ENCODE measurements around the gene ALKBH8. TPM values are rescaled to one million over a fixed set of nuclear protein-coding genes. Genes with fewer than 3 reads are reported as not detected.
"Not testable (repeated sequence)": the region's sequence is repeated elsewhere in the genome, so short reads cannot be mapped to it uniquely, and the experiment has no call there.

Gene ALKBH8
- total RNA-seq, 1 donor from 2014 or later, result 11.9 TPM

DNA sequence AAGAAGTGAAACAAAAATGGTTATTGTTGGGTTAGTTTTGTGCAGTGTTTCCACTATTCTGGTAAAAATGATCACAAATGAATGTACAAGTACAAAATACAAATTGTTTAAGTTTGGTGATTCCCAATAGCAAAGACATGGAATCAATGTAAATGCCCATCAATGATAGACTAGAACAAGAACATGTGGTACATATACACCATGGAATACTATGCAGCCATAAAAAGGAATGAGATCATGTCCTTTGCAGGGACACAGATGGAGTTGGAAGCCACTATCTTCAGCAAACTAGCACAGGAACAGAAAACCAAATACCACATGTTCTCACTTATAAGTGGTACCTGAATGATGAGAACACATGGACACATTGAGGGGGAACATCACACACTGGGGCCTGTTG, 28.4 kb downstream of the ALKBH8 start:
- intact Hi-C loops (cut with micrococcal nuclease); H3K9me3 Mint-ChIP-seq; H3K4me1 Mint-ChIP-seq (ENCODE audit: low read depth); H3K27me3 Mint-ChIP-seq (ENCODE audit: low read depth); H3K27ac Mint-ChIP-seq; H3K4me3 Mint-ChIP-seq (ENCODE audit: low read depth); DNase-seq (ENCODE audit: low spot score): not testable (repeated sequence)
- H3K36me3 Mint-ChIP-seq (ENCODE audit: low read depth), result peaks cover 27% of the 10 kb centered on the region

GRCh38 chr11:107526197-107526596, 39.3 kb downstream of the ALKBH8 start:
- H3K4me3 Mint-ChIP-seq (ENCODE audit: low read depth), result no peak overlapping the region
- no peaks in the 10 kb centered on the region for H3K9me3 Mint-ChIP-seq
- intact Hi-C loops (cut with micrococcal nuclease), result no loop called here
- H3K4me1 Mint-ChIP-seq (ENCODE audit: low read depth), result no peaks in the 10 kb centered on the region
- peaks cover 12% of the 10 kb centered on the region for H3K36me3 Mint-ChIP-seq (ENCODE audit: low read depth)
- DNase-seq (ENCODE audit: low spot score), result no peak
- no peak overlapping the region for H3K27ac Mint-ChIP-seq
- no peaks in the 10 kb centered on the region for H3K27me3 Mint-ChIP-seq (ENCODE audit: low read depth)

- Mint-ChIP-seq H3K4me3 (ENCODE audit: low read depth) (no peak overlapping the region), H3K27ac (no peak overlapping the region), H3K27me3 (ENCODE audit: low read depth) (no peaks in the 10 kb centered on the region), H3K36me3 (ENCODE audit: low read depth) (peaks cover 21% of the 10 kb centered on the region), H3K9me3 (no peaks in the 10 kb centered on the region), H3K4me1 (ENCODE audit: low read depth) (no peaks in the 10 kb centered on the region)
- DNase-seq (ENCODE audit: low spot score), result no peak
- intact Hi-C loops (cut with micrococcal nuclease), result no loop called here
These were observed 56.7 kb downstream of the ALKBH8 start for GRCh38 chr11:107508858-107509244.

DNA sequence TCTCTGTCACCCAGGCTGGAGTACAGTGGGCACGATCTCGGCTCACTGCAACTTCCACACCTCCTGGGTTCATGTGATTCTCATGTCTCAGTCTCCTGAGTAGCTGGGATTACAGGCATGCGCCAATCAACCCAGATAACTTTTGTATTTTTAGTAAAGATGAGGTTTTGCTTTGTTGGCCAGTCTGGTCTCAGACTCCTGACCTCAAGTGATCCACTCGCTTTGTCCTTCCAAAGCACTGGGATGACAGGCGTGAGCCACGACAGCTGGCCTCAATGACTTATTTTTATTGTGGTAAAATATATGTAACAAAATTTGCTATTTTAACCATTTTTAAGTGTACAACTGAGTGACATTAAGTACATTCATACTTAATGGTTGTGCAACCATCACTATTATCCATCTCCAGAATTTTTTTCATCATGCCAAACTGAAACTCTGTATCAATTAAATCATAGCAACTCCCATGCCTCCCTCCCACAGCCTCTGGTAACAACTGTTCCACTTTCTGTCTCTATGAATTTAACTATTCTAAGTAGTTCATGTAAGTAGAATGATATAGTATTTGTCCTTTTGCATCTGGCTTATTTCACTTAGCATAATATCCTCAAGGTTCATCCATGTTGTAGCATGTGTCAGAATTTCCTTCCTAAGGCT, 57.2 kb downstream of the ALKBH8 start:
- H3K27ac Mint-ChIP-seq, result no peak overlapping the region
- no peak overlapping the region for H3K4me3 Mint-ChIP-seq (ENCODE audit: low read depth)
- no peaks in the 10 kb centered on the region for H3K9me3 Mint-ChIP-seq
- peaks cover 26% of the 10 kb centered on the region for H3K36me3 Mint-ChIP-seq (ENCODE audit: low read depth)
- no peaks in the 10 kb centered on the region for H3K27me3 Mint-ChIP-seq (ENCODE audit: low read depth)
- no peaks in the 10 kb centered on the region for H3K4me1 Mint-ChIP-seq (ENCODE audit: low read depth)
- intact Hi-C loops (cut with micrococcal nuclease), result no loop called here
- DNase-seq (ENCODE audit: low spot score), result no peak

GRCh38 chr11:107505647-107506225, 59.8 kb downstream of the ALKBH8 start:
- DNase-seq (ENCODE audit: low spot score), result no peak
- intact Hi-C loops (cut with micrococcal nuclease), result no loop called here
- Mint-ChIP-seq H3K4me1 (ENCODE audit: low read depth) (no peaks in the 10 kb centered on the region), H3K9me3 (peaks cover 15% of the 10 kb centered on the region), H3K36me3 (ENCODE audit: low read depth) (peaks cover 45% of the 10 kb centered on the region), H3K27me3 (ENCODE audit: low read depth) (no peaks in the 10 kb centered on the region), H3K27ac (no peak overlapping the region), H3K4me3 (ENCODE audit: low read depth) (no peak overlapping the region)

- H3K27me3 Mint-ChIP-seq (ENCODE audit: low read depth), result no peaks in the 10 kb centered on the region
- peaks cover 45% of the 10 kb centered on the region for H3K36me3 Mint-ChIP-seq (ENCODE audit: low read depth)
- H3K9me3 Mint-ChIP-seq, result peaks cover 15% of the 10 kb centered on the region
- no peak overlapping the region for H3K4me3 Mint-ChIP-seq (ENCODE audit: low read depth)
- H3K4me1 Mint-ChIP-seq (ENCODE audit: low read depth), result no peaks in the 10 kb centered on the region
- intact Hi-C loops (cut with micrococcal nuclease), result no loop called here
- H3K27ac Mint-ChIP-seq, result no peak overlapping the region
- DNase-seq (ENCODE audit: low spot score), result no peak
These were observed 60.6 kb downstream of the ALKBH8 start for GRCh38 chr11:107504981-107505380.

DNA sequence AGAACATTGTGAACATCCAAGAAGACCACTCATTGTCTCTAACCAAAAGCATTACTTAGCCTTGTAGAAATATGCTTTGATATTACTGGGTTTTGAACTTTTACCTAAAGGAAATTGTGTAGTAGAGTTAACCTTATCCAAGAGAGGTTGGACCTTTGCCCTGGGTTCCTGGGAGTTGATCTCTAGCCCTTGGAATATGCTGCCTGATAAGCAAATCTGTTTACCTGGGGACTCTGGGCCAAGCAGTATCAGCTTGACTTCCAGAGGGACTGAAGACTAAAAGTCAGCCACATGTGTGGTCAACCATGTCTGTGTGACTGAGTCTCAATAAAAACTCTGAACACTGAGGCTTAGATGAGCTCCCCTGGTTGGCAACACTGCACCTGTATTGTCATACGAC, 63.8 kb downstream of the ALKBH8 start:
- peaks cover 45% of the 10 kb centered on the region for H3K36me3 Mint-ChIP-seq (ENCODE audit: low read depth)

GRCh38 chr11:107497371-107497770, 68.2 kb downstream of the ALKBH8 start:
- H3K27ac Mint-ChIP-seq; intact Hi-C loops (cut with micrococcal nuclease); H3K4me1 Mint-ChIP-seq (ENCODE audit: low read depth); H3K9me3 Mint-ChIP-seq; H3K27me3 Mint-ChIP-seq (ENCODE audit: low read depth); H3K4me3 Mint-ChIP-seq (ENCODE audit: low read depth); DNase-seq (ENCODE audit: low spot score): not testable (repeated sequence)
- peaks cover 14% of the 10 kb centered on the region for H3K36me3 Mint-ChIP-seq (ENCODE audit: low read depth)

More for the DNA sequence above, 63.8 kb downstream of the ALKBH8 start:
- Mint-ChIP-seq H3K4me3 (ENCODE audit: low read depth) (no peak overlapping the region), H3K4me1 (ENCODE audit: low read depth) (no peaks in the 10 kb centered on the region), H3K27ac (no peak overlapping the region), H3K9me3 (peaks cover 15% of the 10 kb centered on the region), H3K27me3 (ENCODE audit: low read depth) (no peaks in the 10 kb centered on the region)
- intact Hi-C loops (cut with micrococcal nuclease), result no loop called here
- no peak for DNase-seq (ENCODE audit: low spot score)

GRCh38 chr11:107496011-107496410, 69.5 kb downstream of the ALKBH8 start:
- DNase-seq (ENCODE audit: low spot score), result no peak
- Mint-ChIP-seq H3K27me3 (ENCODE audit: low read depth) (no peaks in the 10 kb centered on the region), H3K27ac (no peak overlapping the region), H3K36me3 (ENCODE audit: low read depth) (peaks cover 3% of the 10 kb centered on the region), H3K9me3 (no peaks in the 10 kb centered on the region), H3K4me3 (ENCODE audit: low read depth) (no peak overlapping the region), H3K4me1 (ENCODE audit: low read depth) (no peaks in the 10 kb centered on the region)
- intact Hi-C loops (cut with micrococcal nuclease), result no loop called here

GRCh38 chr11:107494055-107494454, 71.5 kb downstream of the ALKBH8 start:
- no peak overlapping the region for H3K27ac Mint-ChIP-seq
- intact Hi-C loops (cut with micrococcal nuclease), result no loop called here
- H3K4me3 Mint-ChIP-seq (ENCODE audit: low read depth), result no peak overlapping the region
- H3K9me3 Mint-ChIP-seq, result no peaks in the 10 kb centered on the region
- no peaks in the 10 kb centered on the region for H3K4me1 Mint-ChIP-seq (ENCODE audit: low read depth)
- DNase-seq (ENCODE audit: low spot score), result no peak
- H3K27me3 Mint-ChIP-seq (ENCODE audit: low read depth), result no peaks in the 10 kb centered on the region
- no peaks in the 10 kb centered on the region for H3K36me3 Mint-ChIP-seq (ENCODE audit: low read depth)

- no peaks in the 10 kb centered on the region for H3K9me3 Mint-ChIP-seq
- H3K27ac Mint-ChIP-seq, result no peak overlapping the region
- intact Hi-C loops (cut with micrococcal nuclease), result no loop called here
- peaks cover 3% of the 10 kb centered on the region for H3K27me3 Mint-ChIP-seq (ENCODE audit: low read depth)
- no peak overlapping the region for H3K4me3 Mint-ChIP-seq (ENCODE audit: low read depth)
- DNase-seq (ENCODE audit: low spot score), result no peak
- no peaks in the 10 kb centered on the region for H3K4me1 Mint-ChIP-seq (ENCODE audit: low read depth)
- H3K36me3 Mint-ChIP-seq (ENCODE audit: low read depth), result no peaks in the 10 kb centered on the region
These were observed 72.4 kb downstream of the ALKBH8 start for GRCh38 chr11:107493117-107493516.

DNA sequence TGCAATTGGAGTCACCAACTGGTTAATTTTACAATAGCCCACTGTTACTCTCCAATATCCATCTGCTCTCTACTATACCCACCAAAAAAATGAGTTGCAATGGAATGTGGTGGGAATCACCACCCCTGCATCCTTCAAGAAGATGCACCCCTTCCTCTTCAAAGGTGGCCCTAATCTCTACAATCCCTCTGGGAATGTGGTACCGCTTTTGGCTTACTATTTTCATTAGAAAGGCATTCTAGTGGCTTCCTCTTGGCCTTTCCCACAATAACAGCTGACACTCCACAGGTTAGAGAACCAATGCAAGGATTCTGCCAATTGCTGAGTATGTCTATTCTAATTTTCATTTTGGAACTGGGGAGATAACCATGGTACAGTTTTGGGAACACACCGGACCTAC, 74.7 kb downstream of the ALKBH8 start:
- H3K27ac Mint-ChIP-seq, result no peak overlapping the region
- H3K4me1 Mint-ChIP-seq (ENCODE audit: low read depth), result no peaks in the 10 kb centered on the region
- intact Hi-C loops (cut with micrococcal nuclease), result no loop called here
- H3K36me3 Mint-ChIP-seq (ENCODE audit: low read depth), result no peaks in the 10 kb centered on the region
- no peaks in the 10 kb centered on the region for H3K9me3 Mint-ChIP-seq
- H3K4me3 Mint-ChIP-seq (ENCODE audit: low read depth), result no peak overlapping the region
- no peak for DNase-seq (ENCODE audit: low spot score)
- H3K27me3 Mint-ChIP-seq (ENCODE audit: low read depth), result peaks cover 3% of the 10 kb centered on the region

- Mint-ChIP-seq H3K36me3 (ENCODE audit: low read depth) (no peaks in the 10 kb centered on the region), H3K27me3 (ENCODE audit: low read depth) (no peaks in the 10 kb centered on the region), H3K4me3 (ENCODE audit: low read depth) (no peak overlapping the region), H3K9me3 (no peaks in the 10 kb centered on the region), H3K27ac (no peak overlapping the region), H3K4me1 (ENCODE audit: low read depth) (no peaks in the 10 kb centered on the region)
- intact Hi-C loops (cut with micrococcal nuclease), result no loop called here
- DNase-seq (ENCODE audit: low spot score), result no peak
These were observed 83.3 kb downstream of the ALKBH8 start for GRCh38 chr11:107482234-107482633.

Data from activated T-helper 2 cell treated with anti-CD3 and anti-CD28 coated beads, Interferon-gamma antibody, Interleukin-2, Interleukin-4, amounts not matched to agents 10 μg/mL and 5 μg/mL and 100 μg/mL, durations not matched to agents 14 hours and 24 hours and 36 hours (primary cell).